Measurements from ENCODE around the gene DOCK11. TPM values are rescaled to one million over a fixed set of nuclear protein-coding genes. Genes with fewer than 3 reads are reported as not detected.

Gene DOCK11
- total RNA-seq, 2 donors from 2014 or later = 3.1 to 3.4 TPM

GRCh38 chrX:118513120-118513898 is 17.7 kb downstream of the DOCK11 start:
- Histone ChIP-seq H3K9ac (ENCODE audit: extremely low read depth, low read length, poor library complexity, severe bottlenecking) (no peak overlapping the region), H3K36me3 (ENCODE audit: control insufficient read depth, insufficient read depth, low read length) (no peaks in the 10 kb centered on the region), H3K4me3 (ENCODE audit: low read length) (no peak overlapping the region), H3K4me1 (ENCODE audit: control insufficient read depth, insufficient read depth, low read length) (no peaks in the 10 kb centered on the region), H3K9me3 (ENCODE audit: control insufficient read depth, low read length) (no peaks in the 10 kb centered on the region), H3K27ac (ENCODE audit: low read depth, low read length) (no peak overlapping the region), H3K27me3 (ENCODE audit: control insufficient read depth, insufficient read depth, low read length, poor library complexity, severe bottlenecking) (no peaks in the 10 kb centered on the region)
- 89 to 91% methylated on average over 4 to 6 of the region's 6 CpGs for WGBS, 2 experiments (ENCODE audit: insufficient coverage in 1 of 2, insufficient read length in 1 of 2)
- Mint-ChIP-seq H3K27ac (no peak overlapping the region), H3K9me3 (peaks cover 71% of the 10 kb centered on the region), H3K4me1 (no peaks in the 10 kb centered on the region), H3K27me3 (ENCODE audit: insufficient read depth) (no peaks in the 10 kb centered on the region), H3K36me3 (ENCODE audit: low read depth) (no peaks in the 10 kb centered on the region), H3K4me3 (no peak overlapping the region)
- no peak for DNase-seq
- TF ChIP-seq, protein P1, sequence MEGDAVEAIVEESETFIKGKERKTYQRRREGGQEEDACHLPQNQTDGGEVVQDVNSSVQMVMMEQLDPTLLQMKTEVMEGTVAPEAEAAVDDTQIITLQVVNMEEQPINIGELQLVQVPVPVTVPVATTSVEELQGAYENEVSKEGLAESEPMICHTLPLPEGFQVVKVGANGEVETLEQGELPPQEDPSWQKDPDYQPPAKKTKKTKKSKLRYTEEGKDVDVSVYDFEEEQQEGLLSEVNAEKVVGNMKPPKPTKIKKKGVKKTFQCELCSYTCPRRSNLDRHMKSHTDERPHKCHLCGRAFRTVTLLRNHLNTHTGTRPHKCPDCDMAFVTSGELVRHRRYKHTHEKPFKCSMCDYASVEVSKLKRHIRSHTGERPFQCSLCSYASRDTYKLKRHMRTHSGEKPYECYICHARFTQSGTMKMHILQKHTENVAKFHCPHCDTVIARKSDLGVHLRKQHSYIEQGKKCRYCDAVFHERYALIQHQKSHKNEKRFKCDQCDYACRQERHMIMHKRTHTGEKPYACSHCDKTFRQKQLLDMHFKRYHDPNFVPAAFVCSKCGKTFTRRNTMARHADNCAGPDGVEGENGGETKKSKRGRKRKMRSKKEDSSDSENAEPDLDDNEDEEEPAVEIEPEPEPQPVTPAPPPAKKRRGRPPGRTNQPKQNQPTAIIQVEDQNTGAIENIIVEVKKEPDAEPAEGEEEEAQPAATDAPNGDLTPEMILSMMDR (conservative IDR thresholded peaks at IDR 0.05) = no peak

GRCh38 chrX:118519411-118520215 is 24.0 kb downstream of the DOCK11 start:
- Histone ChIP-seq H3K9ac (ENCODE audit: extremely low read depth, low read length, poor library complexity, severe bottlenecking) (no peak overlapping the region), H3K27me3 (ENCODE audit: control insufficient read depth, insufficient read depth, low read length, poor library complexity, severe bottlenecking) (no peaks in the 10 kb centered on the region), H3K9me3 (ENCODE audit: control insufficient read depth, low read length) (no peaks in the 10 kb centered on the region), H3K4me1 (ENCODE audit: control insufficient read depth, insufficient read depth, low read length) (no peaks in the 10 kb centered on the region), H3K36me3 (ENCODE audit: control insufficient read depth, insufficient read depth, low read length) (no peaks in the 10 kb centered on the region), H3K27ac (ENCODE audit: low read depth, low read length) (no peak overlapping the region), H3K4me3 (ENCODE audit: low read length) (no peak overlapping the region)
- Mint-ChIP-seq H3K9me3 (peaks cover 51% of the 10 kb centered on the region), H3K4me3 (no peak overlapping the region), H3K36me3 (ENCODE audit: low read depth) (no peaks in the 10 kb centered on the region), H3K27ac (no peak overlapping the region), H3K27me3 (ENCODE audit: insufficient read depth) (no peaks in the 10 kb centered on the region), H3K4me1 (no peaks in the 10 kb centered on the region)
- 96% methylated on average over 3 of the region's 3 CpGs; no CpG with 5 or more reads in 1 of the 2 experiments for WGBS, 2 experiments (ENCODE audit: insufficient coverage in 1 of 2, insufficient read length in 1 of 2)
- DNase-seq = no peak
- TF ChIP-seq, protein P1 (conservative IDR thresholded peaks at IDR 0.05) = no peak

GRCh38 chrX:118520216-118521206 is 24.9 kb downstream of the DOCK11 start:
- Mint-ChIP-seq H3K9me3 (peaks cover 46% of the 10 kb centered on the region), H3K4me1 (no peaks in the 10 kb centered on the region), H3K4me3 (no peak overlapping the region), H3K27me3 (ENCODE audit: insufficient read depth) (no peaks in the 10 kb centered on the region), H3K27ac (no peak overlapping the region), H3K36me3 (ENCODE audit: low read depth) (no peaks in the 10 kb centered on the region)
- Histone ChIP-seq H3K27me3 (ENCODE audit: control insufficient read depth, insufficient read depth, low read length, poor library complexity, severe bottlenecking) (no peaks in the 10 kb centered on the region), H3K27ac (ENCODE audit: low read depth, low read length) (no peak overlapping the region), H3K36me3 (ENCODE audit: control insufficient read depth, insufficient read depth, low read length) (no peaks in the 10 kb centered on the region), H3K4me3 (ENCODE audit: low read length) (no peak overlapping the region), H3K9ac (ENCODE audit: extremely low read depth, low read length, poor library complexity, severe bottlenecking) (no peak overlapping the region), H3K9me3 (ENCODE audit: control insufficient read depth, low read length) (no peaks in the 10 kb centered on the region), H3K4me1 (ENCODE audit: control insufficient read depth, insufficient read depth, low read length) (no peaks in the 10 kb centered on the region)
- WGBS, 2 experiments (ENCODE audit: insufficient coverage in 1 of 2, insufficient read length in 1 of 2) = 95% methylated on average over 4 of the region's 5 CpGs; no CpG with 5 or more reads in 1 of the 2 experiments
- TF ChIP-seq, protein P1 (conservative IDR thresholded peaks at IDR 0.05) = no peak
- DNase-seq = no peak
